Testis (tissue), 2 donors: ENCODE data around the gene TENM4.

ENCODE experiments used
- POLR2A ChIP-seq: fragments of 450-650 bp; IDR thresholded peaks from one replicate; pipeline ENCODE4 v1.6.1; 2017; ENCODE audit warnings: antibody characterized with exemption, mild to moderate bottlenecking, moderate library complexity
- TF ChIP-seq, protein P1 (sequence below), 3 experiments: fragments of 450-650 bp in 2 of 3; fragments of 200-600 bp in 1 of 3; sonication (generic) in 1 of 3; IDR thresholded peaks; one replicate each; pipeline ENCODE4 v1.5.1; 2016 to 2019; ENCODE audit warnings: antibody characterized with exemption in 3 of 3, mild to moderate bottlenecking in 2 of 3, moderate library complexity in 1 of 3

DNA sequence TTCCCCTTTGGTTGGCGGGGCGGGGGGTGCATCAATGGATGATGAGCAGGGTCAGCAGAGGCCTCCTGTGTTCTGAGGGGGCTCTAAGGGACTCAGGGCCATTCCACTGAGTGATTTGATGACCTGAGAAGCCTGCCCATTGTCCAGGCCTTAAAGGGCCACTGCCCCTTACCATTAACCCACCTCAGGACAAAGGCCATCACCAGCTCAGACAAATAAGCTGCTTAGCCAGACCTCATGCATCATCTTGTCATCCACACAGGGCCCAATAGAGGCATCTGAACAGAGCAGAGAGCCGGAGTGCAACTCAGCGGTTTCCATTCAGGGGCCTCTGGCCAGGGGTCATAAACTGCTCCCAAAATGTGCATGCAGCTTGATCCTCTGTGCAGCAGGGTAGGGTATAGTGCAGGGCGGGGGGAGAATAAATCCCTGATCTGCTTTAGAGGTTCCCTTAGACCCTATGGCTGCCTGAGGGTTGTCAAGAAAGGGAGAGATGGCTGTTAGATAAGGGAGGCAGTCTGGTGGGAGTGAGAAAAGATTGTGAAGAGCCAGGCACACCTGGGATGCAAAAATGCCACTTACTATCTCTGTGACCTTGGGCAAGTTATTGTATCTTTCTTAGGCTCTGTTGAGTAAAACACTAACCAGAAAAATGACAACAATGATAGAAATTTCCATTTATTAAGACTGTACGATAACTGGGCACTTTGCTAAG, 490.7 kb downstream of the TENM4 start:
- TF ChIP-seq, protein P1, sequence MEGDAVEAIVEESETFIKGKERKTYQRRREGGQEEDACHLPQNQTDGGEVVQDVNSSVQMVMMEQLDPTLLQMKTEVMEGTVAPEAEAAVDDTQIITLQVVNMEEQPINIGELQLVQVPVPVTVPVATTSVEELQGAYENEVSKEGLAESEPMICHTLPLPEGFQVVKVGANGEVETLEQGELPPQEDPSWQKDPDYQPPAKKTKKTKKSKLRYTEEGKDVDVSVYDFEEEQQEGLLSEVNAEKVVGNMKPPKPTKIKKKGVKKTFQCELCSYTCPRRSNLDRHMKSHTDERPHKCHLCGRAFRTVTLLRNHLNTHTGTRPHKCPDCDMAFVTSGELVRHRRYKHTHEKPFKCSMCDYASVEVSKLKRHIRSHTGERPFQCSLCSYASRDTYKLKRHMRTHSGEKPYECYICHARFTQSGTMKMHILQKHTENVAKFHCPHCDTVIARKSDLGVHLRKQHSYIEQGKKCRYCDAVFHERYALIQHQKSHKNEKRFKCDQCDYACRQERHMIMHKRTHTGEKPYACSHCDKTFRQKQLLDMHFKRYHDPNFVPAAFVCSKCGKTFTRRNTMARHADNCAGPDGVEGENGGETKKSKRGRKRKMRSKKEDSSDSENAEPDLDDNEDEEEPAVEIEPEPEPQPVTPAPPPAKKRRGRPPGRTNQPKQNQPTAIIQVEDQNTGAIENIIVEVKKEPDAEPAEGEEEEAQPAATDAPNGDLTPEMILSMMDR (IDR thresholded peaks at IDR 0.05), result no peak
- no peak for TF ChIP-seq POLR2A
